Heart left ventricle (tissue), 16 donors: ENCODE results near the gene PYCARD. TPM values are rescaled to one million over a fixed set of nuclear protein-coding genes. Genes with fewer than 3 reads are reported as not detected.

Experiments used
- ATAC-seq, 4 donors: fragments of 200-7000 bp; cut with Tn5 transposase; one replicate each; pipeline ENCODE4 v1.9.1; 2020 to 2022; ENCODE audit warnings: moderate library complexity in 4 of 4, mild to moderate bottlenecking in 3 of 4, moderate number of reproducible peaks in 1 of 4
- DNase-seq, 5 donors: peaks; one replicate each; pipeline ENCODE4 v3.0.0-alpha.2; 2020
- H3K27ac ChIP-seq, 12 donors: fragments of 200-600 bp; sonication (generic) in 4 of 12; one replicate each; pipeline versions ENCODE4 v1.5.0 to v1.8.0; 2016 to 2022; ENCODE audit warnings: mild to moderate bottlenecking in 2 of 12
- H3K27me3 ChIP-seq, 9 donors: fragments of 200-600 bp; sonication (generic) in 2 of 9; one replicate each; pipeline versions ENCODE4 v1.5.1 to v1.8.0; 2016 to 2022; ENCODE audit warnings: mild to moderate bottlenecking in 3 of 9
- H3K36me3 ChIP-seq, 9 donors: fragments of 200-600 bp; sonication (generic) in 2 of 9; one replicate each; pipeline versions ENCODE4 v1.5.0 to v1.8.0; 2018 to 2022; ENCODE audit warnings: mild to moderate bottlenecking in 2 of 9
- H3K4me1 ChIP-seq, 12 donors: fragments of 200-600 bp; sonication (generic) in 4 of 12; one replicate each; pipeline versions ENCODE4 v1.5.0 to v1.8.0; 2016 to 2022; ENCODE audit warnings: mild to moderate bottlenecking in 3 of 12
- H3K4me3 ChIP-seq, 12 donors: fragments of 200-600 bp; sonication (generic) in 4 of 12; one replicate each; pipeline versions ENCODE4 v1.5.0 to v1.8.0; 2017 to 2022; ENCODE audit warnings: mild to moderate bottlenecking in 9 of 12, moderate library complexity in 4 of 12
- H3K9me3 ChIP-seq, 12 donors: fragments of 200-600 bp; sonication (generic) in 4 of 12; one replicate each; pipeline versions ENCODE4 v1.5.0 to v1.8.0; 2016 to 2022; ENCODE audit warnings: mild to moderate bottlenecking in 1 of 12
- CTCF ChIP-seq, 12 donors: fragments of 200-600 bp; sonication (generic) in 4 of 12; IDR thresholded peaks; one replicate each; pipeline versions ENCODE4 v1.5.0 to v1.8.0; 2018 to 2022; ENCODE audit warnings: antibody characterized with exemption in 12 of 12, mild to moderate bottlenecking in 5 of 12
- POLR2A ChIP-seq, 2 donors: fragments of 450-650 bp; IDR thresholded peaks; one replicate each; pipeline ENCODE4 v1.6.1; 2017; ENCODE audit warnings: antibody characterized with exemption in 2 of 2, mild to moderate bottlenecking in 2 of 2, moderate library complexity in 2 of 2
- WGBS, 4 donors: extraction: QIAGEN DNeasy Blood & Tissue Kit in 2 of 4; methylation state at CpG; one replicate each; pipeline versions ENCODE4 v1.1.5 to v1.1.7; 2013 to 2018; 5-methylcytosine and 5-hydroxymethylcytosine counted together
- intact Hi-C, 10 donors: fragments of 100-400 bp; cut with DNase I; formaldehyde crosslinking; loops; one replicate each; pipeline versions ENCODE4 v1.11.1 to v1.14.2; 2022
- polyA plus RNA-seq, 2 donors: library from polyadenylated mRNA; stranded (reverse); fragments of 200-250 nt; gene quantifications; one replicate each; pipeline ENCODE4 v1.2.3, GENCODE V29; 2013
- total RNA-seq, 9 donors: library from RNA; depleted of rRNA in 2 of 9; stranded (reverse); fragments of >200 nt in 2 of 9; fragmentation: NEBNext Ultra II Directional in 3 of 9; extraction: Animal tissue kit (Norgen Biotek cat#: 25700) in 3 of 9; gene quantifications; one replicate each; pipeline versions ENCODE4 v1.1.0 to v1.2.4, GENCODE V29; 2016 to 2023
- donor health status: ischemic (EF 13 %, LVEDD 7.1; RV severe dilation, severe dysfunction).
- donor health status: healthy with polysubstance abuse.
- donor health status: DM: no; HTN: yes; CAD: no.
- donor health status: DM: no; HTN: no; CAD: no.
- donor health status: ischemic (EF 25% LVEDD 6.9; RV normal size, moderate dysfunction).
- donor health status: ischemic (EF 25% LVEDD 5.7; RV mildly dilated, moderate dysfunction).
- donor health status: healthy.
- donor health status: DM: yes; HTN: yes; CAD: no.
- donor health status: ischemic (EF 35%, LVEDD 5.7; RV mildly dilated, moderate dysfunction).
- donor health status: nonischemic (EF 11% LVEDD 7.7; RV severe dilation, severe dysfunction).
- donor health status: DM: yes; HTN: yes; CAD: no.
- donor health status: PGD.
- donor health status: ischemic (EF 29% LVEDD 5.4; RV normal size, mild dysfunction).
- donor health status: nonischemic (EF 23%, LVEDD 6.1; RV moderate dilation, normal function).

PYCARD gene
- total and polyA plus RNA-seq, 11 donors = 2.0 to 42.2 (median 5.2) TPM

GRCh38 chr16:31242206-31242605 lies 39.6 kb upstream of the PYCARD start:
- Histone ChIP-seq H3K27me3 (peaks cover 0 to 12% (median 7%) of the 10 kb centered on the region in 9 donors), H3K27ac (no peak overlapping the region), H3K9me3 (no peaks in the 10 kb centered on the region), H3K4me1 (peaks cover 0 to 9% (median 0%) of the 10 kb centered on the region in 12 donors), H3K36me3 (no peaks in the 10 kb centered on the region), H3K4me3 (no peak overlapping the region)
- no peak for ATAC-seq
- no peak for DNase-seq
- 59 to 64% (median 62%) methylated on average over 6 of the region's 6 CpGs for WGBS, 4 donors
- TF ChIP-seq POLR2A (IDR thresholded peaks at IDR 0.05) (no peak), CTCF (IDR thresholded peaks at IDR 0.05) (no peak)
- intact Hi-C loops = no loop called here

DNA sequence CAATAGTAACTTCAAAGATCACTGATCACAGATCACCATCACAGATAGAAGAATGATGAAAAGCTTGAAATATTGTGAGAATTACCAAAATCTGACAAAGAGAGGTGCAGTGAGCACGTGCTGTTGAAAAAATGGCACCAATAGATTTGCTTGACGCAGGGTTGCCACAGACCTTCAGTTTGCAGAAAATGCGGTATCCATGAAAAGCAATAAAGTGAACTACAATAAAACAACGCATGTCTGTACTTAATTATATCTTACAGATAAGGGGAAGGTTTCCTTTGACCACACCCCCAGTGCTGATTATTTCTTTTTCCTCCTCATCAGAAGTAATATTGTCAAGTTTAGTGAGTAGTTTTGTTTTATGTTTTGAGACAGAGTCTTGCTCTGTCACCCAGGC lies 35.5 kb upstream of the PYCARD start:
- H3K4me1 ChIP-seq = no peaks in the 10 kb centered on the region
- intact Hi-C loops = no loop called here
- H3K4me3 ChIP-seq = no peak overlapping the region
- H3K9me3 ChIP-seq = peaks cover 0 to 13% (median 0%) of the 10 kb centered on the region in 12 donors
- 74 to 86% (median 81%) methylated on average over 4 of the region's 4 CpGs for WGBS, 4 donors
- no peak for TF ChIP-seq CTCF (IDR thresholded peaks at IDR 0.05)
- no peak for TF ChIP-seq POLR2A (IDR thresholded peaks at IDR 0.05)
- DNase-seq = no peak
- ATAC-seq = no peak
- no peaks in the 10 kb centered on the region for H3K27me3 ChIP-seq
- H3K36me3 ChIP-seq = no peaks in the 10 kb centered on the region
- H3K27ac ChIP-seq = no peak overlapping the region

GRCh38 chr16:31229501-31229900 lies 26.9 kb upstream of the PYCARD start:
- intact Hi-C loops = no loop called here
- TF ChIP-seq CTCF (IDR thresholded peaks at IDR 0.05) = no peak
- no peak for TF ChIP-seq POLR2A (IDR thresholded peaks at IDR 0.05)

DNA sequence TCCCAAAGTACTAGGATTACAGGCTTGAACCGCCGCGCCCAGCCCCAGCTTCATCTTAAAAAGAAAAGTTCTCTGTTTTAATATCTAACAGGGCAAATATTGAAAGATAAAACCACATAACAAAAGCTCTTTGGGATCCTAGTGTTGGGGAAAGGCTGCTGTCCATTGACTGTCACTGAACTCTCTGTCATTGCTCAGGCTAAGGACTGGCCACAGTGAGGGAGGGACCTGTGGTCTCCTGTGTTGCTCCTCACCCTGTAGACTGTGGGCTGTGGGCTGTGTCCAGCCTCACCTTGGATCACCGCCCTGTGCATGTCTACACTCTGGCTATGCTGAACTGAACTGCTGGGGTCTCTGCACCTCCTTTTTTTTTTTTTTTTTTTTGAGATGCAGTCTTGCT lies 25.6 kb upstream of the PYCARD start:
- Histone ChIP-seq H3K4me1 (peaks cover 0 to 17% (median 5%) of the 10 kb centered on the region in 12 donors), H3K4me3 (no peak overlapping the region), H3K27me3 (no peaks in the 10 kb centered on the region), H3K27ac (no peak overlapping the region), H3K36me3 (no peaks in the 10 kb centered on the region), H3K9me3 (no peaks in the 10 kb centered on the region)
- TF ChIP-seq CTCF (IDR thresholded peaks at IDR 0.05) (no peak), POLR2A (IDR thresholded peaks at IDR 0.05) (no peak)
- intact Hi-C loops = no loop called here
- 97 to 99% (median 98%) methylated on average over 4 of the region's 4 CpGs for WGBS, 4 donors
- DNase-seq (no peak), ATAC-seq (no peak)

More at GRCh38 chr16:31229501-31229900, 26.9 kb upstream of the PYCARD start:
- Histone ChIP-seq H3K9me3 (peaks cover 0 to 2% (median 0%) of the 10 kb centered on the region in 12 donors), H3K27ac (peak overlapping the region in 3 of 12 donors; percentile 11 to 31 (median 13)), H3K4me1 (peaks cover 0 to 17% (median 5%) of the 10 kb centered on the region in 12 donors), H3K27me3 (no peaks in the 10 kb centered on the region), H3K36me3 (no peaks in the 10 kb centered on the region), H3K4me3 (no peak overlapping the region)
- 55 to 61% (median 58%) methylated on average over 10 of the region's 10 CpGs for WGBS, 4 donors
- ATAC-seq (no peak), DNase-seq (no peak)
